ENCODE results near the gene P3H1. TPM values are rescaled to one million over a fixed set of nuclear protein-coding genes. Genes with fewer than 3 reads are reported as not detected.

P3H1 gene
- total RNA-seq, 4 donors from 2014 or later, result 3.0 to 7.0 (median 5.6) TPM

GRCh38 chr1:42784547-42784945 lies 17.7 kb upstream of the P3H1 start:
- TF ChIP-seq POLR2A (IDR thresholded peaks at IDR 0.05), result no peak
- TF ChIP-seq, protein P1, sequence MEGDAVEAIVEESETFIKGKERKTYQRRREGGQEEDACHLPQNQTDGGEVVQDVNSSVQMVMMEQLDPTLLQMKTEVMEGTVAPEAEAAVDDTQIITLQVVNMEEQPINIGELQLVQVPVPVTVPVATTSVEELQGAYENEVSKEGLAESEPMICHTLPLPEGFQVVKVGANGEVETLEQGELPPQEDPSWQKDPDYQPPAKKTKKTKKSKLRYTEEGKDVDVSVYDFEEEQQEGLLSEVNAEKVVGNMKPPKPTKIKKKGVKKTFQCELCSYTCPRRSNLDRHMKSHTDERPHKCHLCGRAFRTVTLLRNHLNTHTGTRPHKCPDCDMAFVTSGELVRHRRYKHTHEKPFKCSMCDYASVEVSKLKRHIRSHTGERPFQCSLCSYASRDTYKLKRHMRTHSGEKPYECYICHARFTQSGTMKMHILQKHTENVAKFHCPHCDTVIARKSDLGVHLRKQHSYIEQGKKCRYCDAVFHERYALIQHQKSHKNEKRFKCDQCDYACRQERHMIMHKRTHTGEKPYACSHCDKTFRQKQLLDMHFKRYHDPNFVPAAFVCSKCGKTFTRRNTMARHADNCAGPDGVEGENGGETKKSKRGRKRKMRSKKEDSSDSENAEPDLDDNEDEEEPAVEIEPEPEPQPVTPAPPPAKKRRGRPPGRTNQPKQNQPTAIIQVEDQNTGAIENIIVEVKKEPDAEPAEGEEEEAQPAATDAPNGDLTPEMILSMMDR (IDR thresholded peaks at IDR 0.05 in 4 of 5, conservative IDR thresholded peaks at IDR 0.05 in 1 of 5), result no peak
- in situ Hi-C loops (cut with MboI; ENCODE audit: low sequenced_read_pairs in 4 of 4), result loop anchor here in 2 of 4 donors (25.0 kb wide), 1 partner anchor 278 kb away; no protein-coding TSS in a partner anchor
- peak overlapping the region in 2 of 4 donors; percentile 47 to 49 for H3K4me3 ChIP-seq
- DNase-seq (no peak), ATAC-seq (no peak)
- intact Hi-C loops (cut with DNase I; ENCODE audit: low total_unique reads), result no loop called here
- no peaks in the 10 kb centered on the region for H3K9me3 ChIP-seq
- no peak overlapping the region for H3K27ac ChIP-seq
- peaks cover 0 to 11% of the 10 kb centered on the region in 2 donors for H3K4me1 ChIP-seq
- H3K36me3 ChIP-seq, result peaks cover 0 to 12% of the 10 kb centered on the region in 2 donors
- peaks cover 0 to 10% (median 0%) of the 10 kb centered on the region in 3 donors for H3K27me3 ChIP-seq

DNA sequence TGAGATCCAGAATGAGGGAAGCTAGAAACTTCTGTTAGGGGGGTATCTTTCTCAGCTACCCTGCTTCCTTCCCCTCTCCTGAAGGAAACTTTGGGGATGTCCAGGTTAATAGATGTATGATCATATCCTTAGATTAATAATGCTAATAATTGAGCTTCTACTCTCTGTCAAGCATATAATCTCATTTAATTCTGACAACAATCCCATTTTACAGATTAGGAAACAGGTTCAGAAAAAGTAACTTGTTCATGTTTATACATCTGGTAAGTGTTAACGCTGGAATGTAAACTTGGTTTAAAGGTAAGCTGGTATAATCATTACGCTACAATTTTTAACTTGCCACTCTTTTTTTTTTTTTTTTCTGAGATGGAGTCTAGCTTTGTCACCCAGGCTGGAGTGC lies 16.3 kb upstream of the P3H1 start:
- in situ Hi-C loops (cut with MboI; ENCODE audit: low sequenced_read_pairs in 4 of 4) (loop anchor here in 2 of 4 donors (25.0 kb wide), 1 partner anchor 279 kb away; no protein-coding TSS in a partner anchor), intact Hi-C loops (cut with DNase I; ENCODE audit: low total_unique reads) (no loop called here)
- Histone ChIP-seq H3K36me3 (peaks cover 0 to 22% of the 10 kb centered on the region in 2 donors), H3K27me3 (peaks cover 0 to 10% (median 0%) of the 10 kb centered on the region in 3 donors), H3K9me3 (no peaks in the 10 kb centered on the region), H3K4me1 (peaks cover 0 to 11% of the 10 kb centered on the region in 2 donors), H3K4me3 (no peak overlapping the region), H3K27ac (no peak overlapping the region)
- no peak for TF ChIP-seq POLR2A (IDR thresholded peaks at IDR 0.05)
- TF ChIP-seq, protein P1 (IDR thresholded peaks at IDR 0.05 in 4 of 5, conservative IDR thresholded peaks at IDR 0.05 in 1 of 5), result no peak
- DNase-seq (no peak), ATAC-seq (no peak)

DNA sequence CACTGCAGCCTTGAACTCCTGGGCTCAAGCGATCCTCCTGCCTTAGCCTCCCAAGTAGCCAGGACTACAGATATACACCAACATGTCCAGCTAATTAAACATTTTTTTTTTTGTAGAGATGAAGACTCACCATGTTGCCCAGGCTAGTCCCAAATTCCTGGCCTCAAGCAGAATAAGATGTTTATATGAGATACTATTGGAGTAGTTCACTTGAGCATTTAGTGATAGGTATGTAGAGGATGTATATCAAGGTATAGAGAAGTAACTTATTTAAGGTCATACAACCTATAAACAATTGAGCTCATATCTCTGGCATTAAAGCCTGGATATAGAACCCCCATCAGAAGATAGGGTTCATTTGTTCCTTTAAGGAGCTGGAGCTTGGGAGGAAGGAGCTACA lies 13.3 kb upstream of the P3H1 start:
- Histone ChIP-seq H3K4me3 (no peak overlapping the region), H3K4me1 (peaks cover 0 to 4% of the 10 kb centered on the region in 2 donors), H3K36me3 (peaks cover 0 to 51% of the 10 kb centered on the region in 2 donors), H3K27ac (no peak overlapping the region), H3K27me3 (peaks cover 0 to 7% (median 0%) of the 10 kb centered on the region in 3 donors), H3K9me3 (no peaks in the 10 kb centered on the region)
- no peak for ATAC-seq
- intact Hi-C loops (cut with DNase I; ENCODE audit: low total_unique reads) (no loop called here), in situ Hi-C loops (cut with MboI; ENCODE audit: low sequenced_read_pairs in 4 of 4) (loop anchor here in 2 of 4 donors (25.0 kb wide), 1 partner anchor 282 kb away; no protein-coding TSS in a partner anchor)
- no peak for TF ChIP-seq POLR2A (IDR thresholded peaks at IDR 0.05)
- TF ChIP-seq, protein P1 (IDR thresholded peaks at IDR 0.05 in 4 of 5, conservative IDR thresholded peaks at IDR 0.05 in 1 of 5), result no peak
- DNase-seq, result no peak

DNA sequence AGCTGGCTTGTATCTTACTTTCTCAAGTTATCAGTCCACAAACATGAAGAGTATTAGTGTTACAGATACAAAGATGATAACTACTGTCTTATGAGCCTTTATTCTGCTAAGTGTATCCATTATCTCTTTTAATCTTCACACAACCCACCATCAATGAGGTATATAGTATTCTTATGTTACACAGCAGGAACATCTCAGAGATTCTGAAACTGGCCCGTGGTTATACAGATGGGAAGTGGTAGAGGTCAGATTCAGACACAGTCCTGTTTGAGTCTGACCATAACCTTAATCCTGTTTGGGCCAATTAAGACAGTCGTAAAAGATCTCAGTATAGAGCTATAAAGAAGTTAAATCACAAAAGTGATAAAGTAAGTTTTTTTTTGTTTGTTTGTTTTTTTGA lies 12.9 kb upstream of the P3H1 start:
- peaks cover 0 to 3% (median 0%) of the 10 kb centered on the region in 3 donors for H3K27me3 ChIP-seq
- ATAC-seq (no peak), DNase-seq (no peak)
- no peak overlapping the region for H3K4me3 ChIP-seq
- no peak for TF ChIP-seq POLR2A (IDR thresholded peaks at IDR 0.05)
- TF ChIP-seq, protein P1 (IDR thresholded peaks at IDR 0.05 in 4 of 5, conservative IDR thresholded peaks at IDR 0.05 in 1 of 5), result no peak
- intact Hi-C loops (cut with DNase I; ENCODE audit: low total_unique reads) (no loop called here), in situ Hi-C loops (cut with MboI; ENCODE audit: low sequenced_read_pairs in 4 of 4) (loop anchor here in 3 of 4 donors (10.0 to 25.0 kb wide), 2 partner anchors 283 to 295 kb away; no protein-coding TSS in a partner anchor)
- no peaks in the 10 kb centered on the region for H3K4me1 ChIP-seq
- H3K27ac ChIP-seq, result no peak overlapping the region
- H3K9me3 ChIP-seq, result no peaks in the 10 kb centered on the region
- peaks cover 0 to 56% of the 10 kb centered on the region in 2 donors for H3K36me3 ChIP-seq

Measured in gastrocnemius medialis (tissue), 4 donors.